Vagina (tissue), 2 donors: ENCODE measurements around the gene GLP2R. TPM values are rescaled to one million over a fixed set of nuclear protein-coding genes. Genes with fewer than 3 reads are reported as not detected.

Experiments
- DNase-seq, 2 donors: peaks; one replicate each; pipeline ENCODE4 v3.0.0-alpha.2; 2017; ENCODE audit errors: extremely low spot score in 2 of 2
- H3K27ac ChIP-seq: fragments of 200-600 bp; sonication (generic); one replicate; pipeline ENCODE4 v1.5.1; 2019
- H3K27me3 ChIP-seq: fragments of 200-600 bp; sonication (generic); one replicate; pipeline ENCODE4 v1.5.1; 2019
- H3K36me3 ChIP-seq, 2 donors: fragments of 200-600 bp; sonication (generic); one replicate each; pipeline ENCODE4 v1.5.1; 2017 to 2019
- H3K4me1 ChIP-seq: fragments of 200-600 bp; sonication (generic); one replicate; pipeline ENCODE4 v1.5.1; 2019
- H3K4me3 ChIP-seq, 2 donors: fragments of 200-600 bp; sonication (generic); 1 replicate in 1 of 2; 2 replicates in 1 of 2; pipeline ENCODE4 v1.5.1; 2016 to 2019
- H3K9me3 ChIP-seq: fragments of 200-600 bp; sonication (generic); one replicate; pipeline ENCODE4 v1.5.1; 2019
- CTCF ChIP-seq, 3 experiments: fragments of 450-650 bp in 2 of 3; fragments of 200-600 bp in 1 of 3; sonication (generic) in 1 of 3; IDR thresholded peaks; one replicate each; pipeline ENCODE4 v1.5.1; 2017 to 2019; ENCODE audit warnings: antibody characterized with exemption in 3 of 3, mild to moderate bottlenecking in 2 of 3, moderate library complexity in 2 of 3
- POLR2A ChIP-seq, 2 donors: fragments of 450-650 bp; IDR thresholded peaks; one replicate each; pipeline ENCODE4 v1.6.1; 2017; ENCODE audit warnings: antibody characterized with exemption in 2 of 2, mild to moderate bottlenecking in 2 of 2, moderate library complexity in 2 of 2
- POLR2AphosphoS5 ChIP-seq, 2 donors: sonication (generic); formaldehyde crosslinking; IDR thresholded peaks; one replicate each; pipeline ENCODE4 v1.9.0; 2017; ENCODE audit warnings: antibody characterized with exemption in 2 of 2, mild to moderate bottlenecking in 2 of 2, low read depth in 1 of 2; ENCODE audit not compliant: insufficient read depth in 1 of 2
- intact Hi-C: fragments of 100-400 bp; cut with DNase I; formaldehyde crosslinking; loops from one replicate; pipeline ENCODE4 v1.15.1; 2023
- total RNA-seq: library from RNA; depleted of rRNA; stranded (reverse); fragments of >200 nt; gene quantifications from one replicate; pipeline ENCODE4 v1.2.3, GENCODE V29; 2016

Gene GLP2R
- total RNA-seq, 1 donor from 2014 or later, result 2.9 TPM

GRCh38 chr17:9938764-9939163 is 113.0 kb downstream of the GLP2R start:
- no peak for DNase-seq
- no peak overlapping the region for H3K4me3 ChIP-seq
- intact Hi-C loops, result no loop called here
- TF ChIP-seq POLR2AphosphoS5 (IDR thresholded peaks at IDR 0.05; ENCODE audit: insufficient read depth in 1 of 2, low read depth in 1 of 2), result no peak
- no peak for TF ChIP-seq CTCF (IDR thresholded peaks at IDR 0.05)
- no peak for TF ChIP-seq POLR2A (IDR thresholded peaks at IDR 0.05)
- no peaks in the 10 kb centered on the region for H3K27me3 ChIP-seq
- peaks cover 0 to 17% of the 10 kb centered on the region in 2 donors for H3K36me3 ChIP-seq
- H3K4me1 ChIP-seq, result peaks cover 41% of the 10 kb centered on the region
- peak overlapping the region; percentile 17 for H3K27ac ChIP-seq
- no peaks in the 10 kb centered on the region for H3K9me3 ChIP-seq

- no peak for DNase-seq
- TF ChIP-seq POLR2AphosphoS5 (IDR thresholded peaks at IDR 0.05; ENCODE audit: insufficient read depth in 1 of 2, low read depth in 1 of 2) (no peak), POLR2A (IDR thresholded peaks at IDR 0.05) (no peak), CTCF (IDR thresholded peaks at IDR 0.05) (no peak)
- Histone ChIP-seq H3K9me3 (no peaks in the 10 kb centered on the region), H3K27me3 (no peaks in the 10 kb centered on the region), H3K27ac (no peak overlapping the region), H3K4me1 (peaks cover 39% of the 10 kb centered on the region), H3K36me3 (peaks cover 0 to 17% of the 10 kb centered on the region in 2 donors), H3K4me3 (no peak overlapping the region)
- intact Hi-C loops, result no loop called here
These were observed 115.1 kb downstream of the GLP2R start for GRCh38 chr17:9940841-9941240.

GRCh38 chr17:9941305-9941704 is 115.6 kb downstream of the GLP2R start:
- H3K4me1 ChIP-seq, result peaks cover 35% of the 10 kb centered on the region
- intact Hi-C loops, result no loop called here
- no peak for DNase-seq
- H3K36me3 ChIP-seq, result peaks cover 0 to 17% of the 10 kb centered on the region in 2 donors
- TF ChIP-seq POLR2A (IDR thresholded peaks at IDR 0.05) (no peak), POLR2AphosphoS5 (IDR thresholded peaks at IDR 0.05; ENCODE audit: insufficient read depth in 1 of 2, low read depth in 1 of 2) (no peak), CTCF (IDR thresholded peaks at IDR 0.05) (no peak)
- H3K9me3 ChIP-seq, result no peaks in the 10 kb centered on the region
- H3K27me3 ChIP-seq, result no peaks in the 10 kb centered on the region
- no peak overlapping the region for H3K4me3 ChIP-seq
- H3K27ac ChIP-seq, result no peak overlapping the region

Other genes with a start within 250 kb of the GLP2R start
- 2.5 TPM for gene CFAP52, start 249.3 kb upstream of the GLP2R start, total RNA-seq
- 5.6 TPM for gene USP43, start 180.4 kb upstream of the GLP2R start, total RNA-seq
- gene DHRS7C, start 34.3 kb upstream of the GLP2R start, total RNA-seq, result not detected
- not detected for gene GSG1L2, start 3.8 kb upstream of the GLP2R start, total RNA-seq
- 0.49 TPM for gene RCVRN, start 79.3 kb downstream of the GLP2R start, total RNA-seq